HG02981 (cell line): ENCODE results near the gene UBE2J2.

Experiments
- ATAC-seq: cut with Tn5 transposase; IDR thresholded peaks from one replicate; pipeline ENCODE4 v1.9.1; 2021; ENCODE audit warnings: mild to moderate bottlenecking, moderate library complexity; ENCODE audit not compliant: unreplicated experiment

Gene UBE2J2

GRCh38 chr1:1296070-1297061, 22.7 kb upstream of the UBE2J2 start:
- ATAC-seq, result no peak

DNA sequence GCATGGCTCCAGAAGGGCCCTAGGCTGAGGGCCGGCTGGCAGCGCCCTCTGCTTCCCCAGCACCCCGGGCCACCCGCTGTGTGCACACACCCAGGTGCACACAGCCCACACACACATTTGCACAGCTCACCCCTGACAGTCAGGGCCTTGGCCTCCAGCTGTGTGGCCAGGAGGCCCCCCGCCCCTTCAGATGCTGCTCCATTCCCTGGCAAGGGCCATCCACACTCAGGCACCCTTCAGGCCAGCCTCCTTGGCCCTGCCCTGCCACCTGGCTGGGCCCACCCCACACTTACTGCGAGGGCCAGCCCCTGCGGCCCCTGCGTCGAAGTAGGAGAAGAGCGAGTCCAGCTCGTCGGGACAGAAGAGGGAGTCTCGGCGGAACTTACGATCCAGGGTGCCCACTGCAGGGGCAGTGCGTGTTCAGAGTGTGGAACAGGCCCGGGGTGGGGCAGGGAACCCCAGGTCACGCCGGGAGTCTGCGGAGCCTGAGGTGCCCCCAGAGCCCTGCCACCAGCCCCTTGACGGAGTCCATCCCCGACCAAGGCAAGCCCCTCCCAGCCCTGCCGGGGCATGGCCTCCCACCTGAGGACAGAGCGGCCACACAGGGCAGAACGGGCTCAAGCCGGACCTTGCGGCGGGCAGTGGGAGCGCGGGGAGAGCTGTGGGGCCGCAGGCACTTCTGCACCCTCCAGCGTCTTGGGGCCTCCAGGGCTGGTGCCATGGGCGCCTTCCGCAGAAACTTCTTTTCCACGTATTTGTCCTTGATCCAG, 21.7 kb upstream of the UBE2J2 start:
- ATAC-seq, result no peak

GRCh38 chr1:1294250-1294890, 20.7 kb upstream of the UBE2J2 start:
- ATAC-seq, result no peak

GRCh38 chr1:1293263-1294249, 19.9 kb upstream of the UBE2J2 start:
- no peak for ATAC-seq

DNA sequence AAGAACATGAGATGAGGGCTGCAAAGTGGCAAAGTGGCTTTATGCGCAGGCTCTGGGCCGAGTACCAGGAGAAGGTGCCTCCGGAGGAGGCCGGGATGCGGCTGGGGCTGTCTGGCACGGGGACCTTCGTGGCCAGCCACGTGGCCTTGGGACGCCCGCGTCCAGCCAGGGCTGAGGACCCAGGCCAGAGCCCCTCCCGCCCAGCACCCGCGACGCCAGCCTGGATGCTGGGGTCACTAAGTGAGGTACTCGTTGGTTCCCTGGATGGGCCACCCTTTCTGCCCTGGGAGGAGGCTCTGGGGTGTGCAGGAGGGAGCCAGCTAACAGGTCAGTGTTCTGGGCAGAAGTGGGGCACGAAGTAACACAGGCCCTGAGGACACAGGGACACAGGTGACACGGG, 19.2 kb upstream of the UBE2J2 start:
- no peak for ATAC-seq

- no peak for ATAC-seq
Observed at GRCh38 chr1:1292442-1292779, 18.8 kb upstream of the UBE2J2 start.

DNA sequence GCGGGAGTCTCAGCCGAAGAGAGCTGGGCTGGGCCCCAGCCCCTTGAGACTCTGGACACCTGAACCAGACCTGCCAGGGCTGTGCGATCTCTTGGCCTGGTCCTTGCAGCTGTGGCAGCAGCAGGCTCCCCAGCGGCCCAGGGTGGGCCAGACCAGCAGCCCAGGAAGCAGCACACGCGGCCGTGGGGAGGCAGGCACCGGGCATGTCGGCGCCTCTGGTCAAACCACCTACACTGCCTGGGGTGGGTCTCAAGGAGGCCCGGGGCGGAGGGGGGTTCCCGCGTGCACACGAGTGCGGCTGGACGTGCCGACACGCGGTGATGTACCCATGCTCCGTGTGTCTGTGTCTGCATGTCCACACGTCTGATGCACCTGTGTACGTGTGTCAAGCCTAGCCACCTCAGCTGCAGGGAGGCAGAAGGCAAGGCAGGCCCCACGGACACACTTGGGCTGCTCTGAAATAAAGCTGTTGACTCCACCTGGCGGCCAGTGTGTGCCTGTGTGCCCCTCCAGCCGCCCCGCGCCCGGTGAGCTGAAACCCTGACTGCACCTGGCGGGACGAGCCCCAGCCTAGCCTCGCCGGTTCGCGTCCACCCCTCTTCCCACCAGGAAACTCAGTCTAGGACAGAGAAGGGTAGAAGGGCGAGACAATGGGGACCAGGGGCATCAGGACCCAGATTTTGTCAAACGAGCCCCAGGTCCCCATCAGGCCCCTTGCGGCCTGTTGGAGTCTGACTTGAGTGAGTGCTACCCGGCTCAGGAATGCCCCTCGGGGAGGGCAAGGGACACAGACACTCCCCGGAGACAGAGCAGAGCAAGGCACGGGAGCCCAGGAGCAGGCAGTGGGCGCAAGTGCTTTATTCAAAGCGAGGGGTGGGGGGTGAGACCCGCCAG, 18.1 kb upstream of the UBE2J2 start:
- no peak for ATAC-seq

GRCh38 chr1:1291023-1291528, 17.4 kb upstream of the UBE2J2 start:
- ATAC-seq, result no peak

DNA sequence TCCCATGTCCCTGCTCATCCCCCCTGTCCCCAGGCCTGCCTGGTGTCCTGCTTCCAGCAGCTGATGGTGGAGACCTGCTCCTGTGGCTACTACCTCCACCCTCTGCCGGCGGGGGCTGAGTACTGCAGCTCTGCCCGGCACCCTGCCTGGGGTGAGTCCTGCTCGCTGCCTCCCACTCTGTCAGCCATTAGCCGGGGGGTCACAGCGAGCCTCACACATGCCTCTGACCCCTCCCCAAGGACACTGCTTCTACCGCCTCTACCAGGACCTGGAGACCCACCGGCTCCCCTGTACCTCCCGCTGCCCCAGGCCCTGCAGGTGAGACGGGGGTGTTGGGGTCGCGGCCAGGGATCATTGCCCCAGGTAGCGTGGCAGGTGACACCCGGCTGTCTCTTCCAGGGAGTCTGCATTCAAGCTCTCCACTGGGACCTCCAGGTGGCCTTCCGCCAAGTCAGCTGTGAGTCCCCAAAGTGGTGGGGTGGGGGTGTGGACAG, 16.6 kb upstream of the UBE2J2 start:
- no peak for ATAC-seq

GRCh38 chr1:1287288-1288110, 13.8 kb upstream of the UBE2J2 start:
- ATAC-seq, result no peak

DNA sequence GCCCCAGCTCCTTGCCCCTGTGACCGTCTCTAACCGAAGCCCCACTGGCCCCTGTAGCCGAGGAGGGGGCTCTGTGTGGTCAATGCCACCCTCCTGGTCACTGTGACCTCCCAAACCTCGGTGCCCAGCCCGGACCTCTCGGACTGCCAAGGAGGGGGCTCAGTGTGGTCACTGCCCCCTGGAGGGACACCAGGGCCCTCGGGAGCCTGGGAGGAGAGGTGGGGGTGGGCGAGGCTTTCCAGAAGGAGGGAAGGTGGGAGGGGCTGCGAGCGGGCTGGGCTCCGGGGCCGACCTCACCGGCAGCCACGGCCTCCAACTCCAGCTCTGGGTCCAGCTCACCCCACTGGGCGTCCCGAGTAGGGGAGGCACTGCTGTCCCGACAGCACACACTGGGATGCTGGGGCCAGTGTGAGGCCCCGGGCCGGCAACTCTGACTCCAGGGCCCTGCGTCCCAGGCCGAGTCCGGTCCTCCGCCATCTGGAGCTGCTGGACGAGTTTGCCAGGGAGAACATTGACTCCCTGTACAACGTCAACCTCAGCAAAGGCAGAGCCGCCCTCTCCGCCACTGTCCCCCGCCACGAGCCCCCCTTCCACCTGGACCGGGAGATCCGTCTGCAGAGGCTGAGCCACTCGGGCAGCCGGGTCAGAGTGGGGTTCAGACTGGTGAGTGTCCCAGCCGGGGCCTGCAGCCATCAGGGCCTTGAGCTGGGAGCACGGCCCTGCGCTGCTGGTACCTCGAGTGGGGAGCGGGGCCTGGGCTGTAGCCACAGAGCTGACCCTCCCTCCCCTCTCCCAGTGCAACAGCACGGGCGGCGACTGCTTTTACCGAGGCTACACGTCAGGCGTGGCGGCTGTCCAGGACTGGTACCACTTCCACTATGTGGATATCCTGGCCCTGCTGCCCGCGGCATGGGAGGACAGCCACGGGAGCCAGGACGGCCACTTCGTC, 12.9 kb upstream of the UBE2J2 start:
- ATAC-seq, result no peak

- ATAC-seq, result no peak
Observed at GRCh38 chr1:1285611-1286311, 12.1 kb upstream of the UBE2J2 start.

DNA sequence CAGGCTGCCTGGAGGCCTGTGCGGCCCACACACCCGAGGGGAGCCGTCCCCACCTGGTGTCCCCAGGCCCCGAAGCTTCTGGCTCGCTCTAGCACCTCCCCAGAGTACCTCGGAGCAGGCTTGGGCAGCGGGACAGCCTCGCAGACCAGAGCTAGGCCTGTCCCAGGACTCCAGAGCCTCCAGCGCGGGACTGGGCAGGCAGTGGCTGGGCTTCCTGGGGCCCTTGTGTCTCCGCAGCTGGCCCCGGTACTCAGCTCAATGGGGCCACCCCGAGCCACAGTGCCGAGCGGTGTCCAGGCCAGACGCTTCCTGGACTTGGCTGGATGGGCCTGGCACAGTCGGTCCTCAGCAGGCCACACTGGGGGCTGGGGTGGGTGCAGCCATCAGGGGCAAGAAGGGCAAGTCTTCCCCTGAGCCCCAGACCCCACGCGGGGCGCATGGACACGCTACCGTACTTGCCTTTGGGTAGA, 11.5 kb upstream of the UBE2J2 start:
- ATAC-seq, result no peak

DNA sequence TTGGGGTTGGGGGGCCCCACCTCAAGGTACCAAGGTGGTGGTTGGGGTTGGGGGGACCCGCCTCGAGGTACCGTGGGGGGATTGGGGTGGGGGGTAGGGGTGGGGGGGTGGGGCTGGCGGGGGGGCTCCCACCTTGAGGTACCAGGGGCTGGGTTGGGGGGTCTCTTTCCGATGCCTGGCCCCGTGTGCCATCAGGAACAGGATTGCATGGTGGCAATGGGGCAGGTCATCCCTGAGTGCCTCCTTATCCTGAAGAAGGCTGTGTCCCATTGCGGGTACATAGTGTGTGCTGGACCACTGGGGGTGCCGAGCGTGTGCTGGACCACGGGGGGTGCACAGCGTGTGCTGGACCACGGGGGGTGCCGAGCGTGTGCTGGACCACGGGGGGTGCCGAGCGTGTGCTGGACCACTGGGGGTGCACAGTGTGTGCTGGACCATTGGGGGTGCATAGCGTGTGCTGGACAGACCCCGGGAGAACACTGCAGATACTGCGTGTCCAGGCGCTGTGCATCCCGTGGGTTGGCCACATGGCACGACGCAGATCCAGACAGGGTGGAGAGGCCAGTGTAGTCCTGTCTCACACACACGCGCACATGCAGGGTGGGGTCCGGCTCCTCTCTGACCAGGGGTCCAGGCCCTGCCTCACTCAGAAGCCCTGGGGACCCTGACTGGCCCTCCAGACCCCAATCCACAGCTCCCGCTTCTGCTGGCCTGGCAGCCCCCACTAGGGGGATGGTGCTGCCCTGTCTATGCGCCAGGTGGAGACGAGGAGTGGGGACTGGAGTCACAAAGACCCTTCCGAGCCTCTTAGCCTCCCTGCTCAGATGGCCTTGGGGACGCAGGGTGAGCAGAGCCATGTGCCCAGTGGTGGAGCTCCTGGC, 10.8 kb upstream of the UBE2J2 start:
- ATAC-seq, result no peak

DNA sequence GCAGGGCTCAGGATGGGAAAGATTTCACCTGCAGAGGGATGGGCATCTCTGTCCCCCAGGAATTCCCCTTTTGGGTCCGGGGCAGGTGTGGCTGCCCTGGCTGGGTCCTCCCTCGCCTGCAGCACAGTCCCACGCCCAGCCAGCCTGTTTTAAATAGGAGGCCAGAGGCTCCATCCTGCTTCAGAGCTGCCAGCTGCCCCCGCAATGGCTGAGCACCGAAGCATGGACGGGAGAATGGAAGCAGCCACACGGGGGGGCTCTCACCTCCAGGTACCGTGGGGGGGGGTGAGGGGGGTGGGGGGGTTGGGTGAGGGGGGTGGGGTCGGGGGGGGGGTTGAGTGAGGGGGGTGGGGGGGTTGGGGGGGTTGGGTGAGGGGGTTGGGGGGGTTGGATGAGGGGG, 10.2 kb upstream of the UBE2J2 start:
- ATAC-seq, result no peak
